Liver (tissue), 9 donors: Measurements from ENCODE around the gene CEP43. TPM values are rescaled to one million over a fixed set of nuclear protein-coding genes. Genes with fewer than 3 reads are reported as not detected.
A peak's percentile ranks its signal among the peaks of the same experiment; 100 is the strongest.

ENCODE experiments used
- DNase-seq: peaks from one replicate; pipeline ENCODE4 v3.0.0-alpha.2; 2017; ENCODE audit warnings: low spot score
- H3K27ac ChIP-seq, 2 donors: one replicate each; pipeline ENCODE4 v1.7.0; 2013; ENCODE audit warnings: inconsistent platforms in 2 of 2, low read length in 2 of 2, control low read depth in 1 of 2, low read depth in 1 of 2, mild to moderate bottlenecking in 1 of 2
- H3K27me3 ChIP-seq, 4 donors: one replicate each; pipeline versions ENCODE4 v1.6.1 to v1.7.0; 2013; ENCODE audit warnings: low read length in 3 of 4, inconsistent platforms in 1 of 4, mild to moderate bottlenecking in 1 of 4, moderate library complexity in 1 of 4; ENCODE audit not compliant: control insufficient read depth in 4 of 4, insufficient read depth in 4 of 4
- H3K36me3 ChIP-seq, 4 donors: one replicate each; pipeline versions ENCODE4 v1.6.1 to v1.7.0; 2013; ENCODE audit warnings: low read length in 3 of 4, mild to moderate bottlenecking in 3 of 4, low read depth in 1 of 4, moderate library complexity in 1 of 4; ENCODE audit not compliant: control insufficient read depth in 4 of 4, insufficient read depth in 3 of 4
- H3K4me1 ChIP-seq, 4 donors: one replicate each; pipeline versions ENCODE4 v1.6.1 to v1.7.0; 2013; ENCODE audit warnings: low read length in 3 of 4, mild to moderate bottlenecking in 3 of 4, moderate library complexity in 1 of 4; ENCODE audit not compliant: control insufficient read depth in 4 of 4, insufficient read depth in 4 of 4
- H3K4me3 ChIP-seq, 3 donors: one replicate each; pipeline versions ENCODE4 v1.6.1 to v1.7.0; 2013; ENCODE audit warnings: low read length in 3 of 3, control low read depth in 1 of 3, low read depth in 1 of 3, mild to moderate bottlenecking in 1 of 3
- H3K9ac ChIP-seq, 2 donors: one replicate each; pipeline ENCODE4 v1.7.0; 2013; ENCODE audit warnings: low read length in 2 of 2, mild to moderate bottlenecking in 2 of 2, moderate library complexity in 2 of 2, control low read depth in 1 of 2, low read depth in 1 of 2
- H3K9me3 ChIP-seq, 4 donors: one replicate each; pipeline versions ENCODE4 v1.6.1 to v1.7.0; 2013; ENCODE audit warnings: low read length in 3 of 4; ENCODE audit not compliant: control insufficient read depth in 4 of 4
- EGR1 ChIP-seq, 2 donors: IDR thresholded peaks; 2 replicates each; pipeline ENCODE4 v1.6.1; 2016 to 2018; ENCODE audit warnings: antibody characterized with exemption in 2 of 2, low read depth in 2 of 2
- FOXA1 ChIP-seq: IDR thresholded peaks from 2 replicates; pipeline ENCODE4 v1.6.1; 2016; ENCODE audit warnings: antibody characterized with exemption
- FOXA2 ChIP-seq: IDR thresholded peaks from 2 replicates; pipeline ENCODE4 v1.6.1; 2016; ENCODE audit warnings: antibody characterized with exemption
- HNF4A ChIP-seq, 2 donors: conservative IDR thresholded peaks; 2 replicates each; pipeline ENCODE4 v1.6.1; 2016; ENCODE audit warnings: antibody characterized with exemption in 2 of 2, mild to moderate bottlenecking in 2 of 2
- HNF4G ChIP-seq: IDR thresholded peaks from 2 replicates; pipeline ENCODE4 v1.6.1; 2016; ENCODE audit warnings: antibody characterized with exemption
- JUND ChIP-seq, 2 donors: IDR thresholded peaks; 2 replicates each; pipeline ENCODE4 v1.6.1; 2016; ENCODE audit warnings: antibody characterized with exemption in 2 of 2
- NR2F2 ChIP-seq: IDR thresholded peaks from 2 replicates; pipeline ENCODE4 v1.6.1; 2016; ENCODE audit warnings: antibody characterized with exemption
- RAD21 ChIP-seq, 2 donors: IDR thresholded peaks; 2 replicates each; pipeline ENCODE4 v1.6.1; 2016; ENCODE audit warnings: antibody characterized with exemption in 2 of 2, mild to moderate bottlenecking in 2 of 2
- REST ChIP-seq: IDR thresholded peaks from 2 replicates; pipeline ENCODE4 v1.6.1; 2016; ENCODE audit warnings: antibody characterized with exemption, mild to moderate bottlenecking
- TAF1 ChIP-seq: conservative IDR thresholded peaks from 2 replicates; pipeline ENCODE4 v1.6.1; 2016; ENCODE audit warnings: antibody characterized with exemption, mild to moderate bottlenecking
- YY1 ChIP-seq: IDR thresholded peaks from 2 replicates; pipeline ENCODE4 v1.6.1; 2016; ENCODE audit warnings: antibody characterized with exemption, mild to moderate bottlenecking
- ZBTB33 ChIP-seq: IDR thresholded peaks from 2 replicates; pipeline ENCODE4 v1.6.1; 2016; ENCODE audit warnings: antibody characterized with exemption
- WGBS: extraction: QIAGEN DNeasy Blood & Tissue Kit; methylation state at CpG from one replicate; pipeline ENCODE4 v1.1.7; 2013; 5-methylcytosine and 5-hydroxymethylcytosine counted together
- polyA plus RNA-seq, 2 donors: library from polyadenylated mRNA; stranded (reverse) in 1 of 2; unstranded in 1 of 2; fragments of 200-250 nt in 1 of 2; fragments of >200 nt in 1 of 2; fragmentation: Nextera tagmentation in 1 of 2; extraction: Ambion mirVana in 1 of 2; gene quantifications; one replicate each; pipeline versions ENCODE4 v1.2.1 to v1.2.3, GENCODE V29; 2013 to 2015
- total RNA-seq, 2 donors: library from RNA; depleted of rRNA; stranded (reverse); fragments of >200 nt; gene quantifications; one replicate each; pipeline ENCODE4 v1.2.3, GENCODE V29; 2014
- donor health status: healthy.
- donor health status: healthy.
- donor health status: healthy.
- donor health status: healthy.
- donor health status: healthy.

CEP43 gene
- total and polyA plus RNA-seq, 4 donors = 12.0 to 32.0 (median 18.0) TPM

GRCh38 chr6:167045828-167046580 is 46.8 kb downstream of the CEP43 start:
- H3K27ac ChIP-seq = no peak overlapping the region
- H3K4me3 ChIP-seq = no peak overlapping the region
- no peak for TF ChIP-seq YY1
- no peak for TF ChIP-seq NR2F2
- peak in 1 of 2 donors; percentile 9 for TF ChIP-seq RAD21 (IDR thresholded peaks at IDR 0.05)
- WGBS = 89% methylated on average over 6 of the region's 6 CpGs
- DNase-seq = no peak
- H3K9ac ChIP-seq = no peak overlapping the region
- peaks cover 0 to 3% (median under 1%) of the 10 kb centered on the region in 4 donors for H3K36me3 ChIP-seq
- peaks cover 0 to 3% (median 0%) of the 10 kb centered on the region in 4 donors for H3K4me1 ChIP-seq
- H3K9me3 ChIP-seq = no peaks in the 10 kb centered on the region
- no peaks in the 10 kb centered on the region for H3K27me3 ChIP-seq

GRCh38 chr6:167046861-167047495 is 47.8 kb downstream of the CEP43 start:
- 82% methylated on average over 8 of the region's 8 CpGs for WGBS
- H3K9ac ChIP-seq = no peak overlapping the region
- TF ChIP-seq ZBTB33 = no peak
- TF ChIP-seq HNF4G = no peak
- no peak for TF ChIP-seq TAF1
- no peak for TF ChIP-seq JUND (IDR thresholded peaks at IDR 0.05)
- TF ChIP-seq FOXA2 = no peak
- TF ChIP-seq EGR1 (IDR thresholded peaks at IDR 0.05; ENCODE audit: low read depth in 2 of 2) = no peak
- no peak for TF ChIP-seq REST
- no peak for TF ChIP-seq RAD21 (IDR thresholded peaks at IDR 0.05)
- no peak for TF ChIP-seq FOXA1
- TF ChIP-seq HNF4A (conservative IDR thresholded peaks at IDR 0.05) = no peak
- H3K4me1 ChIP-seq = no peaks in the 10 kb centered on the region
- H3K27me3 ChIP-seq = no peaks in the 10 kb centered on the region
- peaks cover 0 to 1% (median 0%) of the 10 kb centered on the region in 4 donors for H3K36me3 ChIP-seq
- no peaks in the 10 kb centered on the region for H3K9me3 ChIP-seq
- no peak overlapping the region for H3K4me3 ChIP-seq
- H3K27ac ChIP-seq = no peak overlapping the region
- DNase-seq = no peak
